Neural progenitor cell (in vitro differentiated cells): ENCODE results near the gene RGS7.

Experiments
- CTCF ChIP-seq: fragments of 200-600 bp; sonication (generic); IDR thresholded peaks from 2 replicates; pipeline ENCODE4 v1.5.1; 2017; ENCODE audit warnings: antibody characterized with exemption, mild to moderate bottlenecking
- EZH2 ChIP-seq: fragments of 200-600 bp; sonication (generic); IDR thresholded peaks from 2 replicates; pipeline ENCODE4 v1.6.1; 2017; ENCODE audit warnings: antibody characterized with exemption, mild to moderate bottlenecking, moderate library complexity

GRCh38 chr1:241212628-241213027 is 144.4 kb downstream of the RGS7 start:
- TF ChIP-seq CTCF = no peak
- TF ChIP-seq EZH2 = no peak
